ENCODE results near the gene MICAL3.

MICAL3 gene

GRCh38 chr22:17925431-17925841, 98.9 kb downstream of the MICAL3 start:
- DNase-seq, result no peak

DNA sequence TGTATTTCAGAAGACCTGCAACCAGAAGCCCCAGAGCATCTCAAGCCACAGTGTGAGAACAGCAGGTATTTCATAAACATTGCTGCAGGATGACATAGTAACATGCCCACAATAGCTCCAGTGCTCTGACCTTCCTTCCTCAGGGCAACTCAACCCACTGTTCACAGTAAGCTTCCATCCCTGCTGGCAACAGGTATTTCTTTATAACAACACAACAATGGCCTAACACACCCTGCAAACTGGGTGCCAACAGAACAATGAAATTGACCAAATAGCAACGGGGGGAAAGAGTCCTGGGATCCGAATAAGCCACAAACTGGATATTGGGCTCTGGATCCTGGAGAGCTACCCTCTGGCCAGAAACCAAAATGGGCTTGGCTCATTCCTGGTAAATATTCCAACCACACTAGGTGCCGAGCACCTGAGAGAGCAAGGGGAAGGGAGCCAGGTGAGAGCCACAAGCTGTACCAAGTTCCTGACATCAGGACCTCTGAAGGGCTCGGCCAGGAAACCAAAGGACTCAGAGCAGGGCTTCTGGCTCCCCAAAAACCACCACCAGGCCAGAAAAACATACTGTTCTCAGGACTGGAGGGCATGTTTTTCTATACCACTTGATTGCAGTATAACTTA, 99.5 kb downstream of the MICAL3 start:
- no peak for DNase-seq

GRCh38 chr22:17924076-17924475, 100.3 kb downstream of the MICAL3 start:
- no peak for DNase-seq

- no peak for DNase-seq
Observed at GRCh38 chr22:17922925-17923903, 101.1 kb downstream of the MICAL3 start.

DNA sequence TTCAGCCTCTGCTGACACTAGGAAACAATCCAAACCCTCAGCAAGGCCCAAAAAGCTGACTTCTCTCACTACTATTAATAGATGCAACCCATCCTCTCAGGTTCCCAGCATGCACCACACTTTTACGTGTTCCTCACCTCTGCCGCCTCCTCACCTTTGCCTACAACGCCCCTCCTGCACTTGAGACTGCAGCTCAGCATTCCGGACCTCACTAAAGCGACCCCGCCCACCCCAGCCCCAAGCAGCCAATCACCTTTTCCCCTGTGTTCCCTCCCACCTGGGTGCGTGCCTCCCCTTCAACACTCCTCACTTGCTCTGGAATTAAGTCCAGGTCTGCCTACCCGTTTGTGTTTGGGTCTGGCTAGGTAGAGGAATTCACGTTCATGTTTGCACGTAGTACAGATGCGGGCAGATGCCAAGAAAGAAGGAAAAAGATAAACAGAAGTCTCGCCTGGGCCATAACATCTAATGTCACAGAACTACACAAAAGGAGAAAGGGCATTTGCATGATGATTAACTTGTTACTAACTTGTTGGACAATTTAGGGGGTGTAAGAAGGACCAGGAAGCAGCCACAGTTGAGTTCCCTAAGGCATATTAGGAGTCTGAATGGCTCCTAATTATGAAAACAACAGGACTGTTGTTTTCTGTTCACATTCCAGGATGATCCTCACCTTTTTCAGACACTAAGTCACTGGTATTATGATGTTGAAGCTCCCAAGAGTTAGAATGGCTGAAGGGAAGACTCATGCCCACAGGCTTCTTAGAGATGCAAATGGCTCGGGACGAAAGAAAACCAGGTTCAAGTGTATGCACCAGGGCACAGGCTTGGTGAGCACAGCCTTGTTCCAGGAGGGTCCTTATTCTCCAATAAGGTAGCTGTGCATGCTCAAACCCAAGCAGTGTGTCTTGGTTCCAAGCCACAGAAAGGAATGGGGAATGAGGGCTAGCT, 102.2 kb downstream of the MICAL3 start:
- no peak for DNase-seq

- no peak for DNase-seq
Observed at GRCh38 chr22:17920992-17921650, 103.2 kb downstream of the MICAL3 start.

DNA sequence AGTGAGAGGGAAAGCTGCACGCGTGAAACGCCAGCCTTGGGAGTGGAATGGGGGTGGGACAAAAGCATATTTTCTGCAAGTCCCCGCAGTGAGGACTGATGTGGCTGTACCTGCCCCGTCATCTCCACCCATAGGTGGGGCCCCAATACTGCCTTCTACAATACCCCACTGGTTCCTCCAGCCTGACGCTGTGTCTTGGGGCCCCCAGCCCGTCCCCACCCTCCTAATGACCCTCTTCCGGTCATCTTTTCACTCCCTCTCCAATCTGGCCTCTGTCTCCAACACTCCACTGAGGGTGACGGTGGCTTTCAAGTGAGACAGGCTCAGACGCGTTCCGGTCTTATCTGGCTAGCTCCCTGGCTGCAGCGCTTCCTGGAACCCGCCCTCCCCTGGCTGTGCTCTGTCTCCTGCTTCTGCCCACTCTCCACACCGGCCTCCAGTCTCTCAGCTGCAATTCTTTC, 104.2 kb downstream of the MICAL3 start:
- no peak for DNase-seq

DNA sequence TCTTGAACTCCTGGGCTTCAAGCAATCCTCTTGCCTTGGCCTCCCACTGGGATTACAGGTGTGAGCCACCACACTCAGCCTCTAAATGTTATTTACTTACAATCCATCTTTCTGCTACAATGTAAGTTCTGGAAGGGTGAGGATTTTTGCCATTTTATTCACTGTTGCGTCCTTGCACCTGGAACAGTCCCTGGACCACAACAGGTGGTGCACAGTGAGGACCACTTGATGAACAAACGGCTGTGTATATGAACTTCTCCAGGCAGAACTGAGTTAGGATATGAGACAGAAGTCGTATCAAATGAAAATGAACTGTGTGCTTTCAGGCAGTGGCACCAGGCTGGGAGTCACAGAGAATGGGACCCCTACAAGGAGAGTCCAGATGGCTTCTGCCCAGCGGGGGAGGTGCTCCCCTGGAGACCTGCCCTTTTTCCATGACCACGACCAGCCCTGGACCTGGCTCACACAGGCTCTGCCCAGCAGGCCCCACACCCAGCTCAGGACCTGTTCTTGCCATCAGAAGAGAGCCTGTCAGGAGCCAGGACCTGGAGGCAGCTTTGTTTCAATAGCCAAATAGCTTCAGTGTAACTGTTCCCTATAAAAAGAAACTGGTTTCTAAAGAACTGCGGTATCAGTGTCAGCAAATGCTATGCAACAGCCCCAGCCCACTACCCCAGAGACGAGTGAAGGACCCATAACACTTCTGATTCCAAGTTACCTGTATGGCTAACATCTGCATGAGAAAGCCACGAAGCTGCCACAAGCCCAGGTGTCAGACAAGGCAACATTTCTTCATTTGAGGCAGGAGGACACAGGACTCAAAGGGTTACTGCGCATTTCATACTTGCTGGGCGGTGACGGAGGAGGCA, 104.9 kb downstream of the MICAL3 start:
- no peak for DNase-seq

GRCh38 chr22:17918840-17919239, 105.5 kb downstream of the MICAL3 start:
- DNase-seq, result no peak

- no peak for DNase-seq
Observed at GRCh38 chr22:17917490-17917983, 106.8 kb downstream of the MICAL3 start.

DNA sequence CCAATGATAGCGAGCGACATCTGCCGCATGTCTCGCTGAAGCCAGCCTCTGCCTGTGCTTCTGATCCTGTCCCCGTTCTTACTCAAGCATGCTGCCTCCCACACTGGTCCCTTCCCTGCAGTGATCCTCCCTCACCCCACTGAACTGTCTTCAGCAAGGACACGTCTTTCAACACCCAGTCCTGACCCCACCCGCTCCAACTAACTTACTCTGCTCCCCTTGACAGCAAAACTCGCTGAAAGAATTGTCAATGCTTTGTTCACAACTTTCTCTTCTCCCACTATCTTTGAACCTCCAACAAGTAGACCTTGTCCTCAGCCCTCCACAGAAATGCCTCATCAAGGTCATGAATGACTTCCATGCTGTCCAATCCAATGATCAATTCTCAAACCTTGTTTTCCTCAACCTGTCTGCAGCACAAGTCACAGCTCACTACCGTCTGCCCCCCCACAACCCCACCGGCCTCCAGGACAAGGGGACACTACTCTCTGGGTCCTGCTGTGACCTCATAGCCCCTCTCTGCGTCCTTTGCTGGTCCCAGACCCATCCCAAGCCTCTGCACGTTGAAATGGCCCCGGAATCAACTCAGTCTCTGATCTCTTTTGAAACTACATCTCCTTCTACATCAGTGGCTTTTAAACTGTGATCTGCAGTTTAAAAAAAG, 108.0 kb downstream of the MICAL3 start:
- no peak for DNase-seq

DNA sequence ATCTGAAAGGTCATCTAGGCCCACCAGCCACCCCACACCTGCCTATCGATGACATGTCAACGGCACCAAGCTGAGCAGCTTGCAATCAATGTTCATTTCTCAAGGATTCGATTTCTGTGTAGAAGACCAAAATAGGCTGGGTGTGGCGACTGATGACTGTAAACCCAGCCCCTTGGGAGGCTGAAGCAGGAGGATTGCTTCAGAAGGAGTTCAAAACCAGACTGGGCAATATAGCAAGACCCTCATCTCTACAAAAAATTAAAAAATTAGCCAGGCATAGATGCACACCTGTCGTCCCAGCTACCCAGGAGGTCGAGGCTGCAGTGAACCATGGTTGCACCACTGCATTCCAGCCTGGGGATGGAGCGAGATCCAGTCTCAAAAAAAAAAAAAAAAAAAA, 108.7 kb downstream of the MICAL3 start:
- no peak for DNase-seq

DNA sequence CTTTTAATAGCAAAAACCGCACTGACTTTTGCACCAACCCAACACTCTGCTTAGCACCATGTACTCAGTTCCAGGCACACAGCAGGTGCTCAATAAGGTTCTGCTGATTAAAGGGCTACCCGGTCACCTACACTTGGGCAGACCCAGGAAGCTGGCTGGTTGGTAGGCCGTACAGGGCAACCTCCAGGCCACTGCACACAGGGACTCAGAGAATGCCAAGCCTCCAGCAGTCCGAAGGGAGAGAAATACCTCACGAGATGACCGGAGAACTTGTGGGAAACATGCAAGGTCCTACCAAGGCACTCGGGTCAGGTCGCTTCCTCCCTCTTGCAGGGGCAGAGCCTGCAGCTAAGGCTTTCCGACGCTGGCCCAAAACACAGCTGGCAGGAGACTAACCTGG, 109.2 kb downstream of the MICAL3 start:
- DNase-seq, result no peak

GRCh38 chr22:17914474-17914873, 109.9 kb downstream of the MICAL3 start:
- DNase-seq, result no peak

DNA sequence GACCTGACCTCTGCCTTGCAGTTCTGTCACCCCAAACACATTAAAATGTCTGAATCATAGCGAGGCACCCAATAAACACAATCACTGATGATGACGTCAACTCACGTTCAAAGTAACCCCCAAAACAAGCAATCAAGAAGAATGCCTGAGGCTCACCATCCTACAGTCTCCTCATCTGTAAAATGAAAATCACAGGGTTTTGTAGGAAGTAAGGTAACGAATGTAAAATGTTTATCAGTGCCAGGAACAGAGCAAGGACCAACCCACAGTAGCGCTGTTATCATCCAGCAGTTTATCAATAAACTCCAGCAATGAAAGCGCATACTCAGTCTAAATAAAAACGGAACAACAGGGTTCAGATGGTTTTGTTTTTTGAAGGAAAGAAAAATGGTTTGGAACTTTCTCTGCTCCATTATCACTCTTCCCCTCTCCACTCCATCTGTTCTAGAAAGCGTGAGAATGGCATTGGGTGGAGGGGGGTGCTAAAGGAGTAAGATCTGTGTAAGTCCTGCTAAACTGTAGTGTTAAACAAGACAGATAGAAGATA, 110.5 kb downstream of the MICAL3 start:
- DNase-seq, result no peak

DNA sequence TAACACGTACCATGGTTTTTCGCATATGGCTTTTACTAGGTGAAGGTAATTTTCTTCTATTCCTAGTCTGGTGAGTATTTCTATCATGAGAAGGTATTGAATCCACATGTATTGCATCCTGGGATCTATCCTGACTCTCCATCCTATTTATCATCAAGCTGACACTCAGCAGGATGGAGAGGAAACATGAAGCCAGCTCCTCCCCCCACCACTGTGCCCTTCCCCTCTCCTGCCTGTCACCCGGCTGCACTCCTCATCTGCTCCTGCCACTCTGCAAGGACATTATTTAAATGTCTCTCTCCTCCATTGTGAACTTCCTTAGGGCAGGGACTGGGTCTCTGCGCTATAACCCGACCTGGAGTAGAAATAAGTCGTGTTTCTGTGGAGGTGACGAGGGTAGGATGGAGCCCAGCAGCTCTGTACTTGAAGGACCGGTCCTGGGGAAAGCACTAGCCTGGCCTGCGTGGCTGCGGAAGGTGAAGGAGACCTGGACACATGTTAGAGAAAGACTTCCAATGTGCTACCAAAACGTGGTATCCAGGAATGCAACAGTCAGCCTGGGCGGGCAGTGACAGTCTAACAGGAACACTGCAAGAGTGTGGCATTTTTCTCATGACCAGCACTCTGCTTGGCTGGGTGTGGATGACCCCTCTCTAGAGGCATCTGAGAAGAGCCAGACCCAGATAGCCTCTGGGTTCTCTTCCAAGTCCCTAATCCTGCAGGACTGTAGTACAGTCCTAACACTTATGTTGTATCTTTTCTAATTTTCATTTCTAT, 111.2 kb downstream of the MICAL3 start:
- DNase-seq, result no peak

DNA sequence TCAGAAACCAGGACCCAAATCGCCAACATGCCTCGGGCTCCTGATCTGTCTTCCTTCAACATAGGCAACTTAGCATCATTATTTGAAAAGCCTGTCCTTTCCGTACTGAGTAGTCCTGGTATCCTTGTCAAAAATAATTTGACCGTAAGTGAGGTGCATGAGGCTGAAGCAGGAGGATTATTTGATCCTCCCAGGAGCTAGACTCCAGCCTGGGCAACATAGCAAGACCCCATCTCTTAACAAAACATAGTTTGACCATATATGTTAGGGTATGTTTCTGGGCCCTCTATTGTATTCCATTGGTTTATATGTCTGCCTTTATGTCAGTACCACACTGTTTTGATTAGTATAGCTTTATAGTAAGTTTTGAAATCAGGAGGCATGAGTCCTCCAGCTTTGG, 112.5 kb downstream of the MICAL3 start:
- no peak for DNase-seq

DNA sequence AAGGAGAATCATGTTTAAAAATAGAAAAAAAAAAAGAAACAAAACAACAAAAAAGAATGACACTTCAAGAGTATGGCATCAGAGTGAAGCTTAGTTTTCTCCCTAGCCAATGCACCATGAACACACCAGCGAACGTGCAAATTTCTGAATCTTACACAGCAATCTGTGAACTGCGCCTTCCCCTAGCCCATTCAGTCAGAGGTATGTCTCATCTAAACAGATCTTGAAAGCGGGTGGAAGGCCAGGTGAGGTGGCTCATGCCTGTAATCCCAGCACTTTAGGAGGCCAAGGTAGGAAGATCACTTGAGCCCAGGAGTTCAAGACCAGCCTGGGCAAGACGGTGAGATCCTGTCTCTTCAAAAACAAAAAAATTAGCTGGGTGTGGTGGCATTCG, 113.1 kb downstream of the MICAL3 start:
- no peak for DNase-seq

DNA sequence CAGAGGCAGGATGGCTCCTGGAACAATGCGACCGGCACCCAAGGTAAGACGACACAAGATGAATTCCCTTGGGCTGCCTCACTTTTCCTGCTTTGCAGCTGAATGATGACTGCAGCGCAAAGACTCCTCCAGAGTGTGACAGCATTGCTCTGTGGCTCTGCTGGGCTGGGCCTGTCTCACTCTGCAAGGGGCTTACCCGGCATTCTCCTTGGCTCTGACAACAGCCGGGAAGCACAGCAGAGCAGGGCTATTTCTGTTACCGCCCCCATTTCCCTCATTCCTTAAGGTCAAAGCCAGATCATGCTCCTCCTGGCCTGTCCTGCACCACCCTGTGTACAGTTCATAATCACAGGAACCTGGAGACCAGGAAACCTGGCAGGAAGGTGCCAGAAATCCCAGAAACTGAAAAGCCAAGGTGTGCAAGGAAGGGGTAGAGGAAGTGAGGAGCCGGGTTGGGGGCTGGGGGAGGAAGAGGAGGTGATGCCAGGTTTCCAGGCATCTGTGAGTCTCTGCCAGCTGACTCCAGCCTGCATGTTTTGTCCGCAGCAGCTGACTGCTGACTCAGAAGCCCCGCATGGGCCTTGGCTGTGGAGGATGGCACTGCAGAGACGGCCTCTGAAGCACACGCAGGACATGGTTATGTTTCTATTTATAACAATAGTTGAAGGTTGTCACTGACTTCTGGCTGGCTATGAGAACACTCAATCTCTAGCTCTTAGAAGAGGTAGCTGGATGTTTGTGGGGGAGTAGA, 113.6 kb downstream of the MICAL3 start:
- no peak for DNase-seq
